ENCODE measurements around the gene DNAJB2.

Gene DNAJB2

DNA sequence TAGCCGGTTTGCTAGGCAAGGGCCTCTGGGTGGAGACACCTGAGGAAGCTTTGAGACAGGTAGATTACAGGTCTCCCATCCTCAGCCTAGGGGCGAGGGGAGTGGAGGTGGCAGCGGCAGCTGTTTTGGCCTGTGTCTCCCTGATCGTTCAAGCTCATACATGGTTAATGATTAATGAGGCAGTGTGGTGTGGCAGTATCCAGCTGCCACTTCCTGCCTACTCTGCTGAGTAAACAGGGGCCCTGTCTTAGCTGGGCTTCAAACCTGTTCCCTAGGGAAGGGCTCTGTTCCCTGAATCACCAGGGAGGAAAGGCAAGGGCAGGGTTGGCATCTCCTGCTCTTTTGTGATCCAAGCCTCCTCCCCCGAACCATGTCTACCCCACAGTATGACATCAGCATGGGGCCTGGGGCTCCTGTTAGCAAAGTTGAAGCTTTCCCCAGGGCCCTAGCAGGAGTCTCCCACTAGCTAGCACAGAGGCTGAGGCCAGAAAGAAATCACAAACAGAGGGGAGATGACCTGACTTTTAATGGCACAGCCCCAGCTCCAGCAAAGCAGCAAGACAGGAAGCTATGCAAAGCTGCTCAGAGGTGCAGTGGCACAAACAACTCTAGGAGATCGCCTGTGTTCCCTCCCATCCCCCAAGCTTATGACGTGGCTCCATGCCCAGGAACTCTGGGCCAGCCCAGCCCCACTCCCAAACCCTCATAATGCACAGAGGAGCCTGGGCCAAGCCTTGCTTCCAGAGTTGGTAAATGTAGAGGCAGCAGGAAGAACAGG is 29.8 kb upstream of the DNAJB2 start:
- Mint-ChIP-seq H3K36me3 (ENCODE audit: low read depth) (no peaks in the 10 kb centered on the region), H3K27me3 (ENCODE audit: low read depth) (peaks cover 37% of the 10 kb centered on the region), H3K27ac (peak overlapping the region; percentile 98 to 99 (median 98)), H3K4me3 (peak overlapping the region; percentile 59 to 68 (median 60)), H3K4me1 (peaks cover 42% of the 10 kb centered on the region), H3K9me3 (no peaks in the 10 kb centered on the region)
- TF ChIP-seq, protein P1, sequence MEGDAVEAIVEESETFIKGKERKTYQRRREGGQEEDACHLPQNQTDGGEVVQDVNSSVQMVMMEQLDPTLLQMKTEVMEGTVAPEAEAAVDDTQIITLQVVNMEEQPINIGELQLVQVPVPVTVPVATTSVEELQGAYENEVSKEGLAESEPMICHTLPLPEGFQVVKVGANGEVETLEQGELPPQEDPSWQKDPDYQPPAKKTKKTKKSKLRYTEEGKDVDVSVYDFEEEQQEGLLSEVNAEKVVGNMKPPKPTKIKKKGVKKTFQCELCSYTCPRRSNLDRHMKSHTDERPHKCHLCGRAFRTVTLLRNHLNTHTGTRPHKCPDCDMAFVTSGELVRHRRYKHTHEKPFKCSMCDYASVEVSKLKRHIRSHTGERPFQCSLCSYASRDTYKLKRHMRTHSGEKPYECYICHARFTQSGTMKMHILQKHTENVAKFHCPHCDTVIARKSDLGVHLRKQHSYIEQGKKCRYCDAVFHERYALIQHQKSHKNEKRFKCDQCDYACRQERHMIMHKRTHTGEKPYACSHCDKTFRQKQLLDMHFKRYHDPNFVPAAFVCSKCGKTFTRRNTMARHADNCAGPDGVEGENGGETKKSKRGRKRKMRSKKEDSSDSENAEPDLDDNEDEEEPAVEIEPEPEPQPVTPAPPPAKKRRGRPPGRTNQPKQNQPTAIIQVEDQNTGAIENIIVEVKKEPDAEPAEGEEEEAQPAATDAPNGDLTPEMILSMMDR (IDR thresholded peaks at IDR 0.05; ENCODE audit: unreplicated experiment in 3 of 3) = no peak

DNA sequence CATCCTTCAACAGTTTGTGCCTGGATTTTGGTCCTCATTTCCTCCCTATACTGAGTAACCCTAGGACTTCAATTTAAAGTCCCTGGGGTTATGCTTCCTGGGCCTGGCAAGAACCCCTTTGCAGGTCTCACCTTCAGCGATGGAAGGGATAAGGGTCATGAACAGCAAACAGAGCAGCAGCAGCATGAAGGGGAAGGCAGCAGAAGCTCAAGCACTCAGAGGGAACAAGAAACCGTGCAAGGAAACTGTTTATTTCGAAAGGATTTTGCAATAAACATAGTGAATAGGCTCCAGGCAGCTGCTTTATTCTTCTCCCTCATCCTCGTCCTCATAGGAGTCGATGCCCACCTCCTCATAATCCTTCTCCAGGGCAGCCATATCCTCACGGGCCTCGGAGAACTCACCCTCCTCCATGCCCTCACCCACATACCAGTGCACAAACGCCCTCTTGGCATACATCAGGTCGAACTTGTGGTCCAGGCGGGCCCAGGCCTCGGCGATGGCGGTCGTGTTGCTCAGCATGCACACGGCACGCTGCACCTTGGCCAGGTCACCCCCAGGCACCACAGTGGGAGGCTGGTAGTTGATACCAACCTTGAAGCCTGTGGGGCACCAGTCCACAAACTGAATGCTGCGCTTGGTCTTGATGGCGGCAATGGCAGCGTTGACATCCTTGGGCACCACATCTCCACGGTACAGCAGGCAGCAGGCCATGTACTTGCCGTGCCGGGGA is 29.0 kb upstream of the DNAJB2 start:
- Mint-ChIP-seq H3K36me3 (ENCODE audit: low read depth) (no peaks in the 10 kb centered on the region), H3K4me1 (peaks cover 49% of the 10 kb centered on the region), H3K27ac (peak overlapping the region; percentile 98 to 99 (median 98)), H3K27me3 (ENCODE audit: low read depth) (peaks cover 46% of the 10 kb centered on the region), H3K4me3 (peak overlapping the region in 2 of 3 experiments; percentile 59 to 68), H3K9me3 (no peaks in the 10 kb centered on the region)
- TF ChIP-seq, protein P1 (IDR thresholded peaks at IDR 0.05; ENCODE audit: unreplicated experiment in 3 of 3) = no peak

DNA sequence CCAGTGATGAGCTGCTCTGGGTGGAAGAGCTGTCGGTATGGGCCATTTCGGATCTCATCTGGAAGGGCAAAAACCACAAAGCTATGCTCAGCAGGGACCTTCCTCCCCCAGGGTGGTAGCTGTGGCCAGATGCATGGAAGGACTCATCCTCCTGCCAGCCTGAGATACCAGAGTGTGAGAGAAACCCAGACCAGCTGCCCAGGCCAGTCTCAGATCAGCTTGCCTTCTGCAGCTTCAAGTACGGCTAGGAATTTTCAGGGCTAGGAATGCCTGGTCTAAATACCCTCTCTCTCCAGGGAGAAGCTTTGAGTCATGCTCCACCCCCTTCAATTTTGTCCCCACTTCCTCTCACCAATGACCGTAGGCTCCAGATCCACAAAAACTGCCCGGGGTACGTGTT is 27.5 kb upstream of the DNAJB2 start:
- Mint-ChIP-seq H3K27ac (peak overlapping the region in 1 of 3 experiments; percentile 68), H3K36me3 (ENCODE audit: low read depth) (no peaks in the 10 kb centered on the region), H3K4me1 (peaks cover 49% of the 10 kb centered on the region), H3K4me3 (peak overlapping the region; percentile 15 to 56 (median 51)), H3K27me3 (ENCODE audit: low read depth) (peaks cover 60% of the 10 kb centered on the region), H3K9me3 (no peaks in the 10 kb centered on the region)
- TF ChIP-seq, protein P1 (IDR thresholded peaks at IDR 0.05; ENCODE audit: unreplicated experiment in 3 of 3) = no peak

DNA sequence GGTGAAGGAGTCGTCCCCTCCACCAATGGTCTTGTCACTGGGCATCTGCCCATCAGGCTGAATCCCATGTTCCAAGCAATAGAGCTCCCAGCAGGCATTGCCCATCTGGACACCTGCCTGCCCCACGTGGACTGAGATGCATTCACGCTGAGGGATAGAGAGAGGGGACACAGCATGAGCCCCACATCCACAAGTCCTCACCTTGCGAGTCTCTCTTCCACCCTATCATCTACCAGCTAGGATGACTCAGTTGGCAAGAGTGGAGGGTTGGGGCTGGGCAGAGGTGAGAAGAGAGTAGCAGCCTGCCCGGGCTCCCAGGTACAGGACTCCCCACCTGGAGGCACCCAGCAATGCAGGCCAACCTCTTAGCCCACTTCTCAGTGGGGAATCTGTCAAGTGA is 27.1 kb upstream of the DNAJB2 start:
- no peaks in the 10 kb centered on the region for H3K9me3 Mint-ChIP-seq
- H3K27ac Mint-ChIP-seq = peak overlapping the region in 1 of 3 experiments; percentile 68
- H3K4me1 Mint-ChIP-seq = peaks cover 49% of the 10 kb centered on the region
- no peaks in the 10 kb centered on the region for H3K36me3 Mint-ChIP-seq (ENCODE audit: low read depth)
- peaks cover 62% of the 10 kb centered on the region for H3K27me3 Mint-ChIP-seq (ENCODE audit: low read depth)
- peak overlapping the region; percentile 15 to 83 (median 77) for H3K4me3 Mint-ChIP-seq
- TF ChIP-seq, protein P1 (IDR thresholded peaks at IDR 0.05; ENCODE audit: unreplicated experiment in 3 of 3) = no peak

DNA sequence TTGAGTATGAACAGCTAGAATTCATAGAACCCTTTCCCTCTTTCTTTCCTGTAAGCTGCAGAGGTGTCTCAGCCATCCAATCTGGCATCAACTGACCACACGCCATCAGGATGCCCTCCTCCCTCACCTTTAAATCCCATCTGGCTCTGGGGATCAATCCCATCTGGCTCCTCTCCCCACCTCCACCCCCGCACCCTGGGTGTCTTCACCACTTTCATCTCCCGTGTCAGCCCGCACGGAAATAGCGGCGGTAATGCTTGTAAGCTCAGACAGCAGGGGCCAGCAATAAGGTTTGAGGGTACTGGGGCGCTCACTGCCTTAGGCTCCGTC is 26.6 kb upstream of the DNAJB2 start:
- peaks cover 62% of the 10 kb centered on the region for H3K27me3 Mint-ChIP-seq (ENCODE audit: low read depth)
- peaks cover 49% of the 10 kb centered on the region for H3K4me1 Mint-ChIP-seq
- H3K4me3 Mint-ChIP-seq = peak overlapping the region; percentile 77 to 83 (median 77)
- no peaks in the 10 kb centered on the region for H3K36me3 Mint-ChIP-seq (ENCODE audit: low read depth)
- peak overlapping the region; percentile 15 to 75 (median 45) for H3K27ac Mint-ChIP-seq
- TF ChIP-seq, protein P1 (IDR thresholded peaks at IDR 0.05; ENCODE audit: unreplicated experiment in 3 of 3) = no peak
- H3K9me3 Mint-ChIP-seq = no peaks in the 10 kb centered on the region

Measured in nephron (organoid).